ACC112 (cell line): Measurements from ENCODE around the gene KRTAP1-3.
"Not testable (repeated sequence)": the region's sequence is repeated elsewhere in the genome, so short reads cannot be mapped to it uniquely, and the experiment has no call there.

Source experiments
- H2AFZ ChIP-seq: fragments of 200-600 bp; sonication (generic); one replicate; pipeline ENCODE4 v1.6.0; 2017; ENCODE audit warnings: antibody characterized with exemption, low read length; ENCODE audit not compliant: unreplicated experiment
- H3K27ac ChIP-seq: fragments of 200-600 bp; sonication (generic); 2 replicates; pipeline ENCODE4 v1.5.1; 2014; ENCODE audit warnings: low read depth, mild to moderate bottlenecking, antibody characterized with exemption, low read length, moderate library complexity
- H3K27me3 ChIP-seq: fragments of 200-600 bp; sonication (generic); 2 replicates; pipeline ENCODE4 v1.6.1; 2014; ENCODE audit warnings: mild to moderate bottlenecking, antibody characterized with exemption, low read length, moderate library complexity, mixed read lengths; ENCODE audit not compliant: insufficient read depth
- H3K36me3 ChIP-seq: fragments of 200-600 bp; sonication (generic); 2 replicates; pipeline ENCODE4 v1.6.1; 2016; ENCODE audit warnings: mild to moderate bottlenecking, antibody characterized with exemption, low read length, moderate library complexity, mixed read lengths; ENCODE audit not compliant: insufficient read depth
- H3K4me1 ChIP-seq: fragments of 200-600 bp; sonication (generic); one replicate; pipeline ENCODE4 v1.6.1; 2016; ENCODE audit warnings: low read length, mixed read lengths; ENCODE audit not compliant: insufficient read depth, unreplicated experiment, control insufficient read depth
- H3K4me3 ChIP-seq: fragments of 200-600 bp; sonication (generic); 2 replicates; pipeline ENCODE4 v1.5.1; 2014; ENCODE audit warnings: mild to moderate bottlenecking, low read depth, low read length
- H3K79me2 ChIP-seq: fragments of 200-600 bp; sonication (generic); one replicate; pipeline ENCODE4 v1.6.0; 2016; ENCODE audit warnings: low read length; ENCODE audit not compliant: control insufficient read depth, unreplicated experiment, insufficient read depth

Gene KRTAP1-3

GRCh38 chr17:41034346-41034935 is at the start of gene KRTAP1-3:
TSS of gene KRTAP1-3 (minus strand) at chr17:41034874. CDS start at chr17:41034821, 53 bp downstream.
- not testable (repeated sequence) for H3K79me2 ChIP-seq, H3K27me3 ChIP-seq, H3K36me3 ChIP-seq, H3K4me3 ChIP-seq, H3K4me1 ChIP-seq, H3K27ac ChIP-seq, H2AFZ ChIP-seq

DNA sequence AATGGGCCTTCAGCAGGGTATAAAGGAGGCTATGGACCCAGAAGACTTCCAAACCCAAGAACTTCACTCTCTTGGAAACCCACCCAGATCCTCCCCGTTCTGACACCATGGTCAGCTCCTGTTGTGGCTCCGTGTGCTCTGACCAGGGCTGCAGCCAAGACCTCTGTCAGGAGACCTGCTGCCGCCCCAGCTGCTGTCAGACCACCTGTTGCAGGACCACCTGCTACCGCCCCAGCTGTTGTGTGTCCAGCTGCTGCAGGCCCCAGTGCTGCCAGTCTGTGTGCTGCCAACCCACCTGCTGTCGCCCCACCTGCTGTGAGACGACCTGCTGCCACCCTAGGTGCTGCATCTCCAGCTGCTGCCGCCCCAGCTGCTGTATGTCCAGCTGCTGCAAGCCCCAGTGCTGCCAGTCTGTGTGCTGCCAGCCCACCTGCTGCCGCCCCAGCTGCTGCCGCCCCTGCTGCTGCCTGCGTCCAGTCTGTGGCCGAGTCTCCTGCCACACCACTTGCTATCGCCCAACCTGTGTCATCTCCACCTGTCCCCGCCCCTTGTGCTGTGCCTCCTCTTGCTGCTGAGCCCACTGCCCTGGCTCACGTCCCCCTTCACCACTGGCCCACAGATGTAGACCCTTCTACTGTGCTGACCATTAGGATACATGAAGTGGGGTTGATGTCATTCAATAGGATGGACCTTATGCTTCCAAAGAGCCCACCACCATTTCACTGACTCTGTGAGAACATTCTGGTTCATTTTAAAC is 49.6 kb upstream of the KRTAP1-3 start, which contains the start of gene KRTAP4-7:
Gene KRTAP4-7, plus strand, starts transcription at position 51 of the 757 bp plus-strand sequence. Its CDS starts 57 bp downstream, at position 108.
- H3K27me3 ChIP-seq, H2AFZ ChIP-seq, H3K4me3 ChIP-seq, H3K36me3 ChIP-seq, H3K79me2 ChIP-seq: not testable (repeated sequence)
- H3K4me1 ChIP-seq = peaks cover 13% of the 10 kb centered on the region
- peak within 1 kb of the TSS; percentile 43 for H3K27ac ChIP-seq

DNA sequence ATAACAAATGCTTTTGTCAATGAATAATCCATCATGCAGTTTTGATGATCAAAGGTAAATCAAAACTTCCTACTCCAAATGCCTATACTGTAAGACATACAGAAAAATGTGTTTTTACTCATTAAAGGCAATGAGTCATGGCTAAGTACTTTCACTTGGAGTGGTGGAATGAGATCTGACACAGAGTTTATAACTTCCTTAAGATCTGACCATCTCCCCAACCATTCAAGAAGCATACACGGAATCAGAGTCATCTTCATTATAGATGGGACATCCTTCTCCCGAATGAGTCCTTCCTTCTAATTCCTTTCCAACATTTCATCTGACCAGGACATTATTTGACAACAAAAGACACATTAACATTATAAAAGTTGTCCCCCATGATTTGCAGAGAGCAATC is 48.8 kb upstream of the KRTAP1-3 start:
- peak overlapping the region; percentile 43 for H3K27ac ChIP-seq
- H3K4me1 ChIP-seq = peaks cover 13% of the 10 kb centered on the region
- H3K27me3 ChIP-seq, H3K79me2 ChIP-seq, H2AFZ ChIP-seq, H3K36me3 ChIP-seq, H3K4me3 ChIP-seq: not testable (repeated sequence)

GRCh38 chr17:41082626-41083025 is 48.0 kb upstream of the KRTAP1-3 start:
- Histone ChIP-seq H3K79me2 (no peaks in the 10 kb centered on the region), H3K36me3 (no peaks in the 10 kb centered on the region), H3K4me1 (peaks cover 13% of the 10 kb centered on the region), H3K27me3 (no peaks in the 10 kb centered on the region), H2AFZ (no peak overlapping the region), H3K4me3 (no peak overlapping the region), H3K27ac (peak overlapping the region; percentile 29; the same call in 1 of the 2 replicates)

GRCh38 chr17:41076788-41077187 is 42.1 kb upstream of the KRTAP1-3 start:
- H2AFZ ChIP-seq = no peak overlapping the region
- no peaks in the 10 kb centered on the region for H3K36me3 ChIP-seq
- H3K4me3 ChIP-seq = no peak overlapping the region
- no peaks in the 10 kb centered on the region for H3K27me3 ChIP-seq
- H3K79me2 ChIP-seq = no peaks in the 10 kb centered on the region
- H3K4me1 ChIP-seq = no peaks in the 10 kb centered on the region
- no peak overlapping the region for H3K27ac ChIP-seq

GRCh38 chr17:41073676-41074075 is 39.0 kb upstream of the KRTAP1-3 start:
- Histone ChIP-seq H3K27me3 (no peaks in the 10 kb centered on the region), H3K36me3 (no peaks in the 10 kb centered on the region), H3K27ac (no peak overlapping the region), H2AFZ (no peak overlapping the region), H3K79me2 (no peaks in the 10 kb centered on the region), H3K4me3 (no peak overlapping the region), H3K4me1 (no peaks in the 10 kb centered on the region)

DNA sequence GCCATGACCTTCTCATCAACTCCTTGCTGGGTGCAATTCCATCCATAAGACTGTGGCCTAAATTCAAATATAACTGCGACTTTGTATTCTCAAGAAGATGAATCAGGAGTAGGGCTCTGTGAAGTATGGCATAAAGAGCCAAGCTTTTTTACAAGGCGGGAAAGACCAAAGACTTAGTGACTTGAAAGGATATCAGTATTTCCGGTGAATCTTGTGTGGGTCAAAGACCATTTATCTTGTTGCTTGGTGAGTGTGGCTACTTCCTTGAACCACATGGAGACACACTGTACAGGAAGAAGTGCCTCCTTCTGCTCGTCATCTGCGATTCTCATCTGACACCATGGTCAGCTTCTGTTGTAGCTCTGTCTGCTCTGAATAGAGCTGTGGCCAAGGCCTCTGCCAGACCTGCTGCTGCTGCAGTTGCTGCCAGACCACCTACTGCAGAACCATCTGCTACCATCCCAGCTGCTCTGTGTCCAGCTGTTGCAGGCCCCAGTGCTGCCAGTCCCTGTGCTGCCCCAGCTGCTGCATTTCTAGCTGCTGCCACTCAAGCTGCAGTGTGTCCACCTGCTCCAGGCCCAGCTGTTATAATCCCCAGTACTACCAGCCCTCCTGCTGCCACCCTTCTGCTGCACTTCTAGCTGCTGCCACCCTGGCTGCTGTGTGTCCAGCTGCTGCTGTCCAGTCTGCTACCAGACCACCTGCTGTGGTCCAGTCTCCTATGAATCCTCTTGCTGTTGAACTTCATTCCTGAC is 37.1 kb upstream of the KRTAP1-3 start:
- Histone ChIP-seq H3K27me3 (no peaks in the 10 kb centered on the region), H3K36me3 (no peaks in the 10 kb centered on the region), H3K4me1 (peaks cover 5% of the 10 kb centered on the region), H3K79me2 (no peaks in the 10 kb centered on the region), H3K4me3 (no peak overlapping the region), H3K27ac (no peak overlapping the region), H2AFZ (no peak overlapping the region)

- Histone ChIP-seq H3K27me3 (no peaks in the 10 kb centered on the region), H3K4me1 (peaks cover 16% of the 10 kb centered on the region), H3K4me3 (no peak overlapping the region), H3K36me3 (no peaks in the 10 kb centered on the region), H2AFZ (no peak overlapping the region), H3K79me2 (no peaks in the 10 kb centered on the region), H3K27ac (no peak overlapping the region)
Measured at GRCh38 chr17:41069031-41069430, 34.4 kb upstream of the KRTAP1-3 start.

- peaks cover 29% of the 10 kb centered on the region for H3K4me1 ChIP-seq
- no peaks in the 10 kb centered on the region for H3K36me3 ChIP-seq
- H3K27ac ChIP-seq = no peak overlapping the region
Measured at GRCh38 chr17:41067281-41067680, 32.6 kb upstream of the KRTAP1-3 start.

DNA sequence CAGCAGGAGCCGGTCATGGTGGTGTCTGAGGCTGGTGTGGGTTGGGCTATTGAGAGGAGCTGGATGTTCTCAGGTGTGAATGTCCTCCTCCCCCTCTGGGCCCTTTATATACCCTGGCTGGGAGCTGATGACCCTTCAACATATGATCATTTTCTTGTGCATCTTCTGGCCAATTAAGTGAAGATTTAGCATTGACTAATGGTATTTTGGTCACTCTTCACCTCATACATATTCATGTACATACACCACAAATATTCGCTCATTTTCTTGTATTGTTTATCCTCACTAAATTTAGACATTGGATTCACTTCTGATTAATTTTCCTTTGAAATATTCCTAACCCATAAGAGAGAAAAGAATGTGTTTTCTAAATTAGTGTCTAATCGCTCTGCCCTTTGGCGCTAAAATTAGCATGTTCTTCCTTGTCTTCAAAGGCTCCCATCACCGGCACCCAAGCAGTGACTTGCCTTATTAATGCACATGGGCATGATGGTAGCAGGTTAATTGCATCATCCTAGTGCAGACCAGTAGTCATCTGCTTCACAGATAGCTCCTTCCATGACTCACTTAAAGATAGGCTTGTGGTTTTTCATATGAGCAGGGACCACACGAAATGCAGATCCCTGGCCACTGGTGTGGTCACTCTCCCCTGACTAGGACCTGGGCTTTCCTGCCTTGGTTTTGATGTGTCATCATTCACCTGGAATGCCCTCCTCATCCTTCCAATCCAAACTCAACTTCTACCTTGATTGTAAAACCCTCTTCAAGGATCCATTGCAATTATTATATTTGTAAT is 31.4 kb upstream of the KRTAP1-3 start, which contains the start of gene KRTAP2-4:
Gene KRTAP2-4, minus strand, starts transcription at position 51 of the 796 bp plus-strand sequence. Its CDS starts 34 bp downstream, at position 17.
- Histone ChIP-seq H3K79me2 (no peaks in the 10 kb centered on the region), H3K4me1 (peaks cover 41% of the 10 kb centered on the region), H3K4me3 (no peak within 1 kb of the TSS), H3K27ac (peak within 1 kb of the TSS; percentile 65), H3K27me3 (no peaks in the 10 kb centered on the region), H3K36me3 (no peaks in the 10 kb centered on the region), H2AFZ (no peak within 1 kb of the TSS)

More at GRCh38 chr17:41067281-41067680, 32.6 kb upstream of the KRTAP1-3 start:
- Histone ChIP-seq H3K79me2 (no peaks in the 10 kb centered on the region), H3K27me3 (no peaks in the 10 kb centered on the region), H3K4me3 (no peak overlapping the region), H2AFZ (no peak overlapping the region)
